HFFc6 (cell line): ENCODE measurements around the gene RLN1. TPM values are rescaled to one million over a fixed set of nuclear protein-coding genes. Genes with fewer than 3 reads are reported as not detected.
"Not testable (repeated sequence)": the region's sequence is repeated elsewhere in the genome, so short reads cannot be mapped to it uniquely, and the experiment has no call there.

Experiments used
- DNase-seq: peaks from one replicate; pipeline ENCODE4 v3.0.0-alpha.2; 2018
- H3K27ac Mint-ChIP-seq: 2 replicates; pipeline ENCODE4 v1.8.0; 2020; ENCODE audit warnings: mild to moderate bottlenecking, mixed read lengths
- H3K27me3 Mint-ChIP-seq: 2 replicates; pipeline ENCODE4 v1.8.0; 2021; ENCODE audit warnings: mild to moderate bottlenecking, moderate library complexity, mixed read lengths; ENCODE audit not compliant: insufficient read depth
- H3K36me3 Mint-ChIP-seq: 2 replicates; pipeline ENCODE4 v1.8.0; 2021; ENCODE audit warnings: low read depth, mixed read lengths
- H3K4me1 Mint-ChIP-seq: 2 replicates; pipeline ENCODE4 v1.8.0; 2020; ENCODE audit warnings: low read depth, mixed read lengths
- H3K4me3 Mint-ChIP-seq: 2 replicates; pipeline ENCODE4 v1.8.0; 2020; ENCODE audit warnings: mild to moderate bottlenecking, moderate library complexity, mixed read lengths
- H3K9me3 Mint-ChIP-seq: 2 replicates; pipeline ENCODE4 v1.8.0; 2020; ENCODE audit warnings: mild to moderate bottlenecking, mixed read lengths
- CTCF ChIP-seq: fragments of 200-600 bp; sonication (generic); IDR thresholded peaks from 2 replicates; pipeline ENCODE4 v1.5.0; 2021; ENCODE audit warnings: antibody characterized with exemption, mild to moderate bottlenecking
- total RNA-seq, 6 experiments: library from RNA; stranded (reverse); fragmentation: NEBNext Ultra II Directional; extraction: Animal tissue kit (Norgen Biotek cat#: 25700); gene quantifications; 2 replicates in 1 of 6; 3 replicates in 5 of 6; pipeline ENCODE4 v1.2.3, GENCODE V29; 2021

The RLN1 gene
- total RNA-seq, 6 experiments from 2014 or later = not detected

- Mint-ChIP-seq H3K4me3 (no peak overlapping the region), H3K36me3 (no peaks in the 10 kb centered on the region), H3K9me3 (no peaks in the 10 kb centered on the region), H3K27me3 (peaks cover 19% of the 10 kb centered on the region), H3K4me1 (no peaks in the 10 kb centered on the region), H3K27ac (no peak overlapping the region)
- DNase-seq = no peak
- TF ChIP-seq CTCF = no peak
Observed at GRCh38 chr9:5336688-5337087, 3.0 kb downstream of the RLN1 start.

- not testable (repeated sequence) for H3K27ac Mint-ChIP-seq, DNase-seq, H3K4me1 Mint-ChIP-seq, H3K36me3 Mint-ChIP-seq, H3K9me3 Mint-ChIP-seq, H3K4me3 Mint-ChIP-seq
- H3K27me3 Mint-ChIP-seq = peaks cover 19% of the 10 kb centered on the region
Observed at GRCh38 chr9:5331276-5331675, 8.4 kb downstream of the RLN1 start.

GRCh38 chr9:5326893-5327548, 12.7 kb downstream of the RLN1 start:
- no peak for TF ChIP-seq CTCF
- Mint-ChIP-seq H3K4me3 (no peak overlapping the region), H3K4me1 (no peaks in the 10 kb centered on the region), H3K36me3 (no peaks in the 10 kb centered on the region), H3K27ac (no peak overlapping the region), H3K27me3 (peaks cover 12% of the 10 kb centered on the region), H3K9me3 (no peaks in the 10 kb centered on the region)
- no peak for DNase-seq

DNA sequence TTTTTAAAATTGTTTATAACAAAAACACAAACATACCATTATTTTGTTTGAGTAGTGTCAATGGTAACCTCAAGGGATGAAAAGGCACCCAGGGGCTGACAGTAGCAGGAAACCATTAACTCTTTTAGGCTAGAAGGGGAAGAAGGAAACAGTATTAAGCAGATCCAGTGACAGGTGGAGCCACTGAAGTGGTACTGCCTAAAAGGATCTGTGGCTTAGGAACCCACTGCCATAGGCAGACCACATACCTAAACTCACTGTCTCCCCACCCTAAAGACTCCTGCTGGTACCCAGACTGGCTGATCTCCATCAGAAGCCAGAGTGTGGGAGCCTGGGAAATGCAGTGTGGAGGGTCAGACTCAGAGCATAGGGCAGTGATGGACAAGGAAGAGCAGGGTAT, 13.5 kb downstream of the RLN1 start:
- no peak for DNase-seq
- H3K4me3 Mint-ChIP-seq = no peak overlapping the region
- H3K27me3 Mint-ChIP-seq = peaks cover 15% of the 10 kb centered on the region
- no peaks in the 10 kb centered on the region for H3K4me1 Mint-ChIP-seq
- TF ChIP-seq CTCF = no peak
- no peak overlapping the region for H3K27ac Mint-ChIP-seq
- no peaks in the 10 kb centered on the region for H3K9me3 Mint-ChIP-seq
- H3K36me3 Mint-ChIP-seq = no peaks in the 10 kb centered on the region

GRCh38 chr9:5321601-5322000, 18.1 kb downstream of the RLN1 start:
- H3K4me3 Mint-ChIP-seq, H3K27me3 Mint-ChIP-seq, H3K4me1 Mint-ChIP-seq, H3K36me3 Mint-ChIP-seq, H3K9me3 Mint-ChIP-seq, H3K27ac Mint-ChIP-seq, DNase-seq: not testable (repeated sequence)

DNA sequence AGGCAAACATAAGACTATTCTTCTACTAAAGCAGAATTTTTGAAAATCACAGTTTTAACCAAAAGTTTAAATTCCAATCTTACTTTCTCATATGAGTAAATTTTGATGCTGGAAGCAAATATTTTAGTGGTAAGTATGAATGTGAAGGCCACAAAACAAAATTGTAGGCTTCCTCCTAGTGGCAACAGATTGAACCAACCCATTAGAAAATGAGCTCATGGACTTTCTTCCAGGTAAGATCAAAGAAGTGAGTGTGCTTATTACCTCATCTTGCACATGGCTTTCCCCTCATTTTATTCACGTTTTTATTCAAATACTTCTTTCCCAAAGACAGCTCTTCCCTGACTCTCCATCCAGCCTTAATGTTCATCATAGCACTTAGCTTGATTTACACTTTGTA, 18.6 kb downstream of the RLN1 start:
- H3K9me3 Mint-ChIP-seq = peaks cover 5% of the 10 kb centered on the region; the same call in 1 of the 2 replicates
- no peaks in the 10 kb centered on the region for H3K36me3 Mint-ChIP-seq
- H3K4me1 Mint-ChIP-seq = no peaks in the 10 kb centered on the region
- TF ChIP-seq CTCF = peak; percentile 54
- no peak overlapping the region for H3K27ac Mint-ChIP-seq
- H3K27me3 Mint-ChIP-seq = peaks cover 6% of the 10 kb centered on the region; the same call in 1 of the 2 replicates
- H3K4me3 Mint-ChIP-seq = no peak overlapping the region
- DNase-seq = peak; percentile 10

DNA sequence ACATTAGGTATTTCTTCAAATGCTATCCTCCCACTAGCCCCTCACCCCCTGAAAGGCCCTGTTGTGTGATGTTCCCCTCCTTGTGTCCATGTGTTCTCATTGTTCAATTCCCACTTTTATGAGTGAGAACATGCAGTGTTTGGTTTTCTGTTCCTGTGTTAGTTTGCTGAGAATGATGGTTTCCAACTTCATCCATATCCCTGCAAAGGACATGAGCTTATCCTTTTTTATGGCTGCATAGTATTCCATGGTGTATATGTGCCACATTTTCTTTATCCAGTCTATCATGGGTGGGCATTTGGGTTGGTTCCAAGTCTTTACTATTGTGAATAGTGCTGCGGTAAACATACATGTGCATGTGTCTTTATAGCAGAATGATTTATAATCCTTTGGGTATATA, 23.3 kb downstream of the RLN1 start:
- H3K36me3 Mint-ChIP-seq = peaks cover 13% of the 10 kb centered on the region; the same call in 1 of the 2 replicates
- H3K27ac Mint-ChIP-seq = not testable (repeated sequence)

More for the DNA sequence above, 23.3 kb downstream of the RLN1 start:
- Mint-ChIP-seq H3K27me3 (peaks cover 15% of the 10 kb centered on the region; the same call in 1 of the 2 replicates), H3K9me3 (peaks cover 20% of the 10 kb centered on the region)
- H3K4me1 Mint-ChIP-seq, H3K4me3 Mint-ChIP-seq, DNase-seq: not testable (repeated sequence)
